Measurements from ENCODE around the gene SCN1A.
"Not testable (repeated sequence)": the region's sequence is repeated elsewhere in the genome, so short reads cannot be mapped to it uniquely, and the experiment has no call there.

SCN1A gene

DNA sequence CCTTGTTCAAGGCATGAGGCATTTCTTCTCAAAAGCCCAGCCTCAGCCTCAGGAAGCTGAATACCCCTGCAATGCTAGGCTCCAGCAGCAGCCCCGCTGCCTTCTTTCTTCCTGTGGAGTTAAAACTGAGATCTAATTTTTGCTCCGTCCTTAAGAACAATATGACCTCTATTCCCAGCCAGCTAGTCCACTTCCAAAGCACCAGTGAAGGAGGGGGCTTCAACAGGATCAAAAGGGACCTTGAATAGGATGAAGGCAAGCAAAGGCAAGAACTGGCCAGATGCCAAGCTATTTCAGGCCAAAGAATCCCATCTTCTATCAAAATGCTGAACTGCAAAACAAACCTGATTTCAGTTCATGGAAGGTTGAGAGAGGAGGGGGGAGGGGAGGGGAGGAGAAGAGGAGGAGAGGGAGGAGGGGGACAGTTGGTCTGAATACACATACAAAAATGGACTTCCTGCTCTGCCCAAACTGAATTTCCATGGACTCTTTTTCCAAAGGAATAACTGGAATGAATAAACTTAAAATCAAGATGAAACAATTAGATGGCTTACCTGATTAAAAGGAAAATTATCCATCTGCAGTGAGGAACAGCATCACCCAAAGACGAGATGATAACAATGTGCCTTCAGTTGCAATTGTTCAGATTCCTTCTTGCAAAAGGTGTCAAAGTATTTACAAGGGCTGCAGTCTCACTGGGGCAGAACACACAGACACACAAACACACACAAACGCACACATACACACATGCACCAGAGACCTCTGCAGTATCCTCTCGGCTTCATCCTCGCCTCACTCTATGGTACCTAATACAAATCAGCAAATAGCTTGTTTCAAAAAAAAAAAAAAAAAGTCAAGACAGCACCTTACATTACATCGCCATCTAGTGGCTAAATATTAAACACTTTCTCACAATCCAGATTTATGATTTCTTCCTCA lies at the start of gene SCN1A:
Gene SCN1A, minus strand, starts transcription at position 804 of the 939 bp plus-strand sequence. CDS start 54,399 bp downstream, outside the sequence.
- no peak for DNase-seq (ENCODE audit: low read depth, low spot score)

DNA sequence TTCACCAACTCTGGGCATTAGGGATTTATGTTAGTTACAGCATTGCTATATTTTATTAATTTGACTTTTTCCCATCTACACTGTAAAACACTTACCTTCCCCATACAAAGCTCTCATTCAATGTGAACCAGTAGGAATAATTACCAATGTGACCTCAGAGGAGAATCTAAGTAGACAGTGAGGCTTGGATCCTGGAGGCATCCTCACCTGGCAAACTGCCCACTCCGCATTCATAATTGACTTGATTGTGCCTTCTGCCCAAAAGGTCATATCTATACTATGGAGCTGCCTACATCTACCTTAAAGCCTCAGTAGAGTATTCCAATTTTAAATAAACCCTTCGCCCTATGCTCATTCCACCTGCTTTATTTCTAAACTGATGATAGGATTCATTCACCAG lies 45.4 kb upstream of the SCN1A start:
- DNase-seq (ENCODE audit: low read depth, low spot score) = no peak

DNA sequence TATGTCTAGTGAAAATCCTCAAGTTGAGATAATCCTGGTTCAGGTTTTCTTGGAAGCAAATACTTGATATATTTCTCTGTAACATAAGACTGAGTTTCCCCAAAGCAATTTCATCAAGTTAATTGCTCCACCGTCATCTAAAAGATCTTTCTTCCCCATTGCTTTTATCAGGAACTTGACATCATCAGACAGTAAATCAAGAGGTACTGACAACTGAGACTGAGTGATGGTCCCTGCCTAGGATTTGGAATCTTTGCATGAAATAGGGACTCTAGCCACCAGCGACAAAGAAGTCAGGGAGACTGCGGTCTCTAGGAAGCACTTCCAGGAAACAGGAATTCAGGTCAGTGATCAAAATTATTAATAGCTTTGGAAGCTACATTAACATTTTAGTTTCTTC lies 43.4 kb upstream of the SCN1A start:
- no peak for DNase-seq (ENCODE audit: low read depth, low spot score)

DNA sequence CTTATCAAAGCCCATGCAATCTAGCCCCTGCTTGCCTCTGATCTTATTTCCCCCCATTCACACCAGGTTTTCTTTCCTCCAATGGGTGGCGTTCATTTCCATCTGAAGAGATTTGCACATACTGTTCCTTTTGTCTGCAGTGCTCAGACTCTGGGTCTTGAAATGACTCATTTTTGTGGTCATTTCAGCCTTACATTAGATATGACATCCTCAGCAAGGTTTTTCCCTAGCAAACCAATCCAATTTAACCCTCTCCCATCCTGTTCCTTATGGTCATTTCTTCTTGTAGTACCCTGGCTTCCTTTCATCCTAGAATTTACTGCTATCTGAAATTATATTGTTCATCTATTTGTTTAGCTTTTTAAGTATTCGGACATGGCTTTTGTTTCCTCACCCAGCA lies 42.5 kb upstream of the SCN1A start:
- DNase-seq (ENCODE audit: low read depth, low spot score) = no peak

DNA sequence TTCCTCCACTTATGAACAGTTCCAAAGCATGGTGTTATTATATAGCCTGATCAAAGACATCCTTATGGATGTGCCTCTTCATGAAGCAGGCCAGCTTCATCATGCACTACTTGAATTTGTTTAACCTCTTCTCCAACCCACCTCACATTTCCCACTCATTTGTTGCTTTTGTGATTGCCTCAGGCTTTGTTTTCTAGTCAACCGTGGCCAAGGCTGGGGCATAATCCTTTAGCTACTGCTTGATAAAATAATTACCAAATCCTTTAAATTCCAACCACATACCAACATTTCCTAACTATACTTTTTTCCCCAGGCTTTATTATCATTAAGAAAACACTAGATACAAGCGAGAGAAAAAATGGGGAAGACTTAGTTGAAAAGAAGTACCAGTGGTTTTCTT lies 39.6 kb upstream of the SCN1A start:
- no peak for DNase-seq (ENCODE audit: low read depth, low spot score)

DNA sequence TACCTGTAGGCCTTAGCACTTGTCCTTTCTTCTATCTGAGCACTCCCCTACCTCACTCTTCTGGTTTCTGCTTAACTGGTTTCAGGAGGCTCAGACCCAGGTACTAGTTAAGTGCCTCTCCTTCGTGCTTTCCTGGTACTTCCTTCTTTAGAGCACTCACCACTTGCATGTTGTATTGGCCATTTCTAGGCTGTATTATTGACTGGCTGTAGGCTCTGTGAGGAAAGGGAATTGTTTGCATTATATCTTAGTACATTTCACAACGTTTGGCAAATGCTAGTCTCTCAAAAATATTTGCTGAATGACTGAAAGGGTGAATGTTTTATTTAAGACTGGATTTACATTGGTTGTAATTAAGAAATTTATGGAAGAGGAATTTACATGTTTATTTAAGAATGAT lies 36.0 kb upstream of the SCN1A start:
- no peak for DNase-seq (ENCODE audit: low read depth, low spot score)

DNA sequence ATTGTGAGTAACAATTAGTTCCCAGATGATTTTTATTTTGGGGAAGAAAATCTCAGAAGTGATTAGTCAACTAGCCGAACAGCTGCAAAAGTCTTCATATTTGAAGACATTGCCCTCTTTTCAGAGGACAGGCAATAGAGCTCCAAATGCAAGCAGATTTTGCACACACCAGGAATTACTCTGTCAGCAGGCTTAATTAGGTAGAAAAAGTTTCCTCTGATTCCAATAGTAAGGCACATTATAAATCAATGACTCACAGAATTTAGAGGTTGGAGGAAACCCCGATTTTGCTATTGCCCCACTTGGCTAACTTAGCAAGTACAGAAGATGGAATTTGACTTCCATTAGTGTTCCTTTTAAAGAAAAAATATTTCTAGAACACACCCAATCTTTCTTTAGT lies 30.7 kb upstream of the SCN1A start:
- DNase-seq (ENCODE audit: low read depth, low spot score) = no peak

DNA sequence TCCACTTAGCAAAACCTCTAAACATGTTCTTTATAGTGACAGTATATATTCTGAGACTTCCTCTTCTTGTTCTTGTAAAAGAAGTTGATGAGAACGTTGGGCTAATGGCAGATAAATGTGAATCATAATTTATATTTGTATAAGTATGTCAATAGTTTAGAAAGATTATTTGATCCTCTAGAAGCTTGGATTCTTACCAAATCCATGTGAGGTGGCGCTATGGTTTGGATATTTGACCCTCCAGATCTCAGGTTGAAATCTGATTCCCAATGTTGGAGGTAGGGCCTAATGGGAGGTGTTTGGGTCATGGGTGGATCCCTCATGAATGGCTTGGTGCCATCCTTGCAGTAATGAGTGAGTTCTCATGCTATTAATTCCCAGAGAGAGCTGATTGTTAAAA lies 29.8 kb upstream of the SCN1A start:
- DNase-seq (ENCODE audit: low read depth, low spot score) = no peak

DNA sequence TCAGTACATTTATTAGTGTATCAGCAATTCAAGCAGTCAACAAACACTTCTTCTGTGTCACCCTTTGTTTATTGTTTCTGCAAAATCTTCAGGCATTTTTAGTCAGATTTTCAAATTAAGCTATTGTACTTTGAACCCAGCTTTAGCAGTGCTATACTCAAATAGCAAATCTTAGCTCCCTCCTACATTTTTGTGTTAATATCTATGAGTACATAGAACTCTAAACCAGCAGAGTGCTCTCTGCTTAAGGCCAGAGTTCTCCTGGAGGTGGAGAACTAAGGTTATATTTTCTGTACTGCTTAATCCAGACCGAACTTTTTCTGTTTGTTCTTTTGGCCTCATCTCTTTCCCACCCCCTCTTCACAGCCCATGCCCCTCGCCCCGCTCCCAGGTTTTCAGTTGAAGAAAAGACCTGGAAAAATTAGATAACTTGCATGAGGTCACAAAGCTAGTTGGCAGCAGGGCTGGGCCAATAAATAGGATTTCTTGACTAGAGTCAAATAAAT lies 29.2 kb upstream of the SCN1A start:
- DNase-seq (ENCODE audit: low read depth, low spot score) = no peak

DNA sequence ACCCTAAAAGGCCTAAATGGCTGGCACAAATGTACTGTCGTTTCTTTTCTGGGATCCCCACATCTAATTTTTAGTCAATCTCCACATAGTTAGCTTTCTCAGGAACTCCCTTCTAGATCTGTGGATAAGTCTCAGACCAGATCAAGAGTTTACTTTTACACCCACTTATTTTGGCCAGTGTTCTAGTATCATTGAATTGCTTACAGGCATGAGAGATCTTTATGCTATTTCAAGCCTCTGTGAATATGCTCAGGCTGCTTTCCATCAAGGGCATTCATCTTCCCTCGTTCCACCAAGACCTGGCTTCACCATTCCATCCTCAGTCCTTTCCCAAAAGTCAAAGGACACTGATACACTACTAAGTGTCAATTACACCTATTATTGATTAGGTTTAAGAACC lies 27.8 kb upstream of the SCN1A start:
- no peak for DNase-seq (ENCODE audit: low read depth, low spot score)

DNA sequence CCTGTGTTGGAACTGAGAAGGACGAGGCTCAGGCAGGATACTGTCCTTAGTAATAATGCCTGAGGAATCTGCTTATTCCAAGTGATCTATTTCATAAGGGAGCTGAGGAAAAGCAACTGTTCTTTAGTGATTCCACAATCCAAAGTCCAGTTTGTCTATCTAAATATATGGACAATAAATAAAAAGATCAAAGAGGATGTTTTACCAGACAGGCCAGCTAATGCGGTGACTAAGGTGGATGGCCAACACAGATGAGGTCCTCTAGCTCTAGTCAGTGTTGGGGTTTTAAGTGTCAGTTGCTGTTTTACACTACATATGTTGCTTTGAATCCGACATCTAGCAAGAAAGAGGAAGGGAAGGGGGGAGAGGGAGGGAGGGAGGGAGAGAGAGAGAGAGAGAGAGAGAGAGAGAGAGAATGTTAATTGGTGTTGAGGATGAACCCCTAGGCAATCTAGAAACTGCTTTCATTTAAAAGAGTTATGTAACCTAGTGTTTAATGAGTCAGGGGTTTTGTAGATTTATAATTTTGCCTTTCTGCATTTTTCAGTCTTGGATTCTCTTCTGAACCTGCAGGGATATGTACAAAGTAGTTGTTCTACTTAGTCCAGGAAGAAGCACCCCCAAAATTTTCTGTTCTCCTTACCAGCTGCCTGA lies 27.0 kb upstream of the SCN1A start:
- no peak for DNase-seq (ENCODE audit: low read depth, low spot score)

DNA sequence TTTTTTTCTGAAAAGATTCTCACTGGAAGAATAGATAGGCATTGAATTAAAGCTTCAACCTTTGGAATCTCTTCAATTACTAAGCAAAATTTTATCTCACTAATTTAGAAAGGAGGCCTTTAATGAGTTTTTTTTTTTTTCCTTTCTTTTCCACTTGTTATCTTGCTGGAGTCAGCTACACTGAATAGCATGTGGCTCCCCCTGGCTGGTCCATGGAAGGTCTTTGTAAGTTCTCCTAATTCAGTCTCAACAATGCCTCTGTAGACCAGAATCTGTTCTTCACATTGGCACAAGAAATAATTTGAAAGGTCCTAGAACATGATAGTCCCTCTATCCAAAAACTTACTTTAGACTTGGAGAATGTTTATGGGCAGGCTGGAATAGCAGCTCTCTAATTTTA lies 24.2 kb upstream of the SCN1A start:
- no peak for DNase-seq (ENCODE audit: low read depth, low spot score)

DNA sequence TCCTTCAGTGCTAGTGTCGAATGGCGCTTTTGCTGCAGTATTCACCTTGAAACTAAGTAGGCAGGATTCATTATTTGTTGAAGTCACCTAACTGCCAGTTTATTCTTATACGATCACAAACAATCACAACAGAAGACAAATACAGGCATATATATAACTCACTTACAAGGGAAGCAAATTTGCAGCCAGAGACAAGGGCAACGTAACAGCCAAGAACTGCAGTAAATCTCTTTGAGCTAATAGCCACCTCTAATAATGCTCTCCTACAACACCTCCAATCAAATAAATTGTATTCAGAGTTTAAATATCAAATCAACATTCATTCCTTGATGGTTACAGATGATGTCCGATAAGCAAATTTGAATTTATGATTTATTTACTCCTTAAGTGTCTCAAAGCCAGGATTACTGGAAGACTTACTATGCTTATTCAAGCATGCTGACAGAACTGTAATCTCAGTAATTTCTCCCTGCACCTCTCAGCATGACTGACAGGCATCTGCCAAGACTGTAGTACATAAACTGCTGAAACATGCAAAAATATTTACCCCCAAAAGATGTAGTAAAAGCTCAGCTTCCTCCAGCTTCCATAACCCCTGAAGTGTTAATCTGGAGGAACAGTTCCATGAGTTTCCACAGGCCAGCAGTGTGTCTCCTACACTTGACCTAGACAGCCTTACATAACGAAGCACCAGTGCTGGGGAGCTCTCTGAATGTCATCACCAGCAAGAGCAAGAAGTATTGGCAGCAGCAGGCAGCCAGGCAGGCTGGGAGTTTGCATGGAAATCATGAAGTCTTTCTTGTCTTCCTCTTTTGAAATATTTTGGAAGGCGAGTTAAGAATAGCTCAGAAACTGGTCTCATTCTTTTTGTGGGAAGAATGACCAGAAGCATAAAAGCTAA lies 20.9 kb upstream of the SCN1A start:
- DNase-seq (ENCODE audit: low read depth, low spot score) = no peak

DNA sequence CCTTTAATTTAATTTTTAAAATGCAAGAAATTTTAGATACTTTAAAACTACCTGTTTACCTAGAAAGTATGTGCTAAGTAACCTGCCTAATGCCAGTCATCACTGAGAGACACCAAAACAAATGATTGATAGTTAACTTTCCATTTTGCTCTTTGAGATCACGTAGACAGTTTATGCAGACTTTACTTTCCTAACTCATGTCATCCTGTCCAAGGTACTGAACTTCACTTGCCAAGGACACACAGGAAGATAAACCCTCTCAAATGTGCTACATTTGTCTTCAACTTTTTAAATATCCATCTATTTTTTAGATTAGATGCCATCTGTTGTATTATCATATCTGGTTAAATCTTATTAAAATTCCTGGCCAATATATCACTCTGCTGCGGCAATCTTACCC lies 20.1 kb upstream of the SCN1A start:
- no peak for DNase-seq (ENCODE audit: low read depth, low spot score)

DNA sequence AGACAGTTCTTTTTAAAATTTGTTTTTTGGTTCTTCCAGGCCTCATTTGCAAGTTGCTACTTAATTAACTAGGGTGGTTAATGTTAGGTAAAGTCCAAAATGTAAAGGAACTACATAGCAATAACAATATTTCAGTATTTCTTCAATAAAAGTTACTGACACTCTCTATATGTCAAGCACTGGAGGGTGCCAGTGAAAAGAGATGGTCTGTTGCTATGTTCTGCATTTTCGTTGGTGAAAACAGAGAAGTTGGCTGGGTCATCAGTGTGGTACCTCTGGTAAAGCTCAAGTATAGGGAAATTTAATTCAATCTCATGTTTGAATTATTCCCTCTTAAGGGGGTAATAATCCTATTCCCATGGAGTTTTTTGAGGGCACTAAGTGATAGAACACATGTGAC lies 16.3 kb upstream of the SCN1A start:
- DNase-seq (ENCODE audit: low read depth, low spot score) = no peak

DNA sequence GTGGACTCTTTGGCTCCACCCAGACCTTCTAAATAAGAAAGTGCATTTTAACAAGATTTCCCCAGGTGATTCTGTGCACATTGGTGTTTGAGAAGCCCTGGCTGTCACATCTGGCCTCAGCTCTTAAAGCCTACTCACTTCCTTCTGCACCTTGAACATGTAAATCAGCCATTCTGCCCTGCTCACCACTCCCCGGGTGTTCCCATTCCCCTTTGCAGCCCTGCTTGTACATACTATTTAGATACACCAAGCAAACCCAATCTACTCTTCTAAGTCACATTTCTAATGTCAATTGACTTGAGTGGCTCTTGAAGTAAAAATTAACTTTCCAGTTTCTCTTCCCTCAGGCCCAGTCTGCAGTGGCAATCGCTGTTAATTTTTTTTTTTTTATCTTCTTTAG lies 13.1 kb upstream of the SCN1A start:
- no peak for DNase-seq (ENCODE audit: low read depth, low spot score)

DNA sequence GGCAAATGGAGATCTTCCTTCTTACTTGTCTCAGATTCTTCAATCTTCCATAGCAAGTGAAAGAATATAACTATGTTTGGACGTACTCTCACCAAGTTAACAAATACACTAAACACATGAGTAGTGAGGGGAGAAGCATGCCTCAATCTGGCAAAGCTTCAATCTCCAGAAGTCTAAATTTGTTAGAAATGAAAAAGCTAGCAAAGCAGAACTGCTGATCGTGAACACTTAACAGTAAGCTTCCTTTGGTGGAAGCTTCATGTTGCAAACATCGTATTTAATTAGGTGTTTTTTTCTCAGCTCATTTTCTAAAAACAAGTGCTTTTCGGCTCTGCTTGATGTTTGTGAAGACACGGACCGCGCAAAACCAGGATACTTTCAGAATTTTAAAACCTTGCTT lies 12.7 kb upstream of the SCN1A start:
- no peak for DNase-seq (ENCODE audit: low read depth, low spot score)

DNA sequence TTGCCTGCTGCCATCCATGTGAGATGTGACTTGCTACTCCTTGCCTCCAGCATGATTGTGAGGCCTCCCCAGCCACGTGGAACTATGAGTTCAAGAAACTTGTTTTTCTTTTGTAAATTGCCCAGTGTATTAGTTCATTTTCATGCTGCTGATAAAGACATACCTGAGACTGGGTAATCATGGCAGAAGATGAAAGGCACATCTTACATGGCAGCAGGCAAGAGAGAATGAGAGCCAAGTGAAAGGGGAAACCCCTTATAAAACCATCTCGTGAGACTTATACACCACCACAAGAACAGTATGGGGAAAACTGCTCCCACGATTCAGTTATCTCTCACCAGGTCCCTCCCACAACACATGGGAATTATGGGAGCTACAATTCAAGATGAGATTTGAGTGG lies 11.7 kb upstream of the SCN1A start:
- DNase-seq (ENCODE audit: low read depth, low spot score) = not testable (repeated sequence)

DNA sequence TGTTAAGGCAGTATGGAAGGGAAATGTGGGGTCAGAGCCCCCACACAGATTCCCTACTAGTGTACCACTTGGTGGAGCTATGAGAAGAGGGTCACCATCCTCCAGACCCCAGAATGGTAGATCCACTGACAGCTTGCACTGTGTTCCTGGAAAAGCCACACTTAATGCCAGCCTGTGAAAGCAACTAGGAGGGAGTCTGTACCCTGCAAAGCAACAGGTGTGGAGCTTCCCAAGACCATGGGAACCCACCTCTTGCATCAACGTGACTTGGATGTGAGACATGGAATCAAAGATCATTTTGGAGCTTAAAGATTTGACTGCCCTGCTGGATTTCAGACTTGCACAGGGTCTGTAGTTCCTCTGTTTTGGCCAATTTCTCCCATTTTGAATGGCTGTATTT lies 10.8 kb upstream of the SCN1A start:
- DNase-seq (ENCODE audit: low read depth, low spot score) = no peak

DNA sequence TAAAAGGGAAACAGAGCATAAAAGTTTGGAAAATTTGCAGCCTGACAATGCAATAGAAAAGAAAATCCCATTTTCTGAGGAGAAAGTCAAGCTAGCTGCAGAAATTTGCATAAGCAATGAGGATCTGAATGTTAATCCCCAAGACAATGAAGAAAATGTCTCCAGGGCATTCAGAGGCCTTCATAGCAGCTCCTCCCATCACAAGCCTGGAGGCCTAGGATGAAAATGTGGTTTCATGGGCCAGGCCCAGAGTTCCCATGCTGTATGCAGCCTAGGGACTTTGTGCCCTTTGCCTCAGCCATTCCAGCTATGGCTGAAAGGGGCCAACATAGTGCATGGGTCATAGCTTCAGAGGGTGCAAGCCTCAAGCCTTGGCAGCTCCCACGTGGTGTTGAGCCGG lies 10.3 kb upstream of the SCN1A start:
- DNase-seq (ENCODE audit: low read depth, low spot score) = no peak

DNA sequence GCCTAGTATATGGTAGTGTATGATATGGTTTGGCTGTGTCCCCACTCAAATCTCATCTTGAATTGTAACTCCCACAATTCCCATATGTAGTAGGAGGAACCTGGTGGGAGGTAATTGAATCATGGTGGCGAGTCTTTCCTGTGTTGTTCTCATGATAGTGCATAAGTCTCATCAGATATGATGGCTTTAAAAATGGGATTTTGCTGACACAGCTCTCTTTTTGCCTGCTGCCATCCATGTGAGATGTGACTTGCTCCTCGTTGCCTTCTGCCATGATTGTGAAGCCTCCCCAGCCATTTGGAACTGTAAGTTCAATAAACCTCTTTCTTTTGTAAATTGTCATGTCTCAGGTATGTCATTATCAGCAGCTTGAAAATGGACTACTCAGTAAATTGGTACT lies 9.5 kb upstream of the SCN1A start:
- no peak for DNase-seq (ENCODE audit: low read depth, low spot score)

DNA sequence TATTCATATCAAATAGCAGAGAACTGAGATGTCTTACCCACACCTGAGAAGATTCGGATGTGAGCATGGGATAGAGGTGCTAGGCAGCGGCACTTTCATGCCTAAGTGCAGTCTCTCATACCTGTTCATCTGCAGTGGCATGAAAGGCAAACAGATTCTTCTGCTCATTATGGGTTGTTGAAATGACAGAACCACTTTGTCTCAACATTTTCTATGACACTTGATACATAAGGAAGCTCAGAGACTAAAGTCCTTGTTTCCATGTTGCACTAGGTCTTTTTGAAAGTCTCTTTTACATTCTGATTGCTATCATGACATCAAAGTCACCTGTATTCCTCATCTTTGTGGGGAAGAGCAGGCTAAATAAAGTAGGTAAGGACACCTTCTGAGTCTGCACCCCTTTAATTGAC lies 8.0 kb upstream of the SCN1A start:
- no peak for DNase-seq (ENCODE audit: low read depth, low spot score)

Measured in activated CD4-positive, CD25-positive, alpha-beta regulatory T cell treated with anti-CD3 and anti-CD28 coated beads, Interleukin-2, amount 50 U/mL, for 16 hours (primary cell).